Prostate gland (tissue), 2 donors: ENCODE results near the gene CNDP2.

Source experiments
- POLR2A ChIP-seq: fragments of 450-650 bp; IDR thresholded peaks from one replicate; pipeline ENCODE4 v1.6.1; 2016; ENCODE audit warnings: antibody characterized with exemption, mild to moderate bottlenecking
- POLR2AphosphoS5 ChIP-seq: sonication (generic); formaldehyde crosslinking; IDR thresholded peaks from one replicate; pipeline ENCODE4 v1.6.1; 2017; ENCODE audit warnings: antibody characterized with exemption
- TF ChIP-seq, protein P1 (sequence below), 4 experiments: fragments of 200-600 bp in 2 of 4; fragments of 450-650 bp in 2 of 4; sonication (generic) in 2 of 4; IDR thresholded peaks; 1 replicate in 3 of 4; 2 replicates in 1 of 4; pipeline ENCODE4 v1.5.1; 2016 to 2019; ENCODE audit warnings: antibody characterized with exemption in 4 of 4, mild to moderate bottlenecking in 2 of 4, moderate library complexity in 2 of 4

DNA sequence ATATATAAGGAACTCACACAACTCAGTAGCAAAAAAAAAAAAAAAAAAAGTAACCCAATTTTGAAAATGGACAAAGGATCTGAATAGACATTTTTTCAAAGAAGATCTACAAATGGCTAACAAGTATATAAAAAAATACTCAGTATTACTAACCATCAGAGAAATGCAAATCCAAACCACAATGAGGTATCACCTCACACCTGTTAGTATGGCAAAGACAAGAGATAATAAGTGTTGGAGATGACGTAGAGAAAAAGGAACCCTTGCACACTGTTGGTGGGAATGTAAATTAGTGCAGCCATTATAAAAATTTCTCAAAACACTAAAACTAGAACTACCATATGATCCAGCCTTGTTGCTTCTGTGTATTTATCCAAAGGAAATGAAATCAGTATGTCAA lies 32.3 kb downstream of the CNDP2 start:
- TF ChIP-seq, protein P1, sequence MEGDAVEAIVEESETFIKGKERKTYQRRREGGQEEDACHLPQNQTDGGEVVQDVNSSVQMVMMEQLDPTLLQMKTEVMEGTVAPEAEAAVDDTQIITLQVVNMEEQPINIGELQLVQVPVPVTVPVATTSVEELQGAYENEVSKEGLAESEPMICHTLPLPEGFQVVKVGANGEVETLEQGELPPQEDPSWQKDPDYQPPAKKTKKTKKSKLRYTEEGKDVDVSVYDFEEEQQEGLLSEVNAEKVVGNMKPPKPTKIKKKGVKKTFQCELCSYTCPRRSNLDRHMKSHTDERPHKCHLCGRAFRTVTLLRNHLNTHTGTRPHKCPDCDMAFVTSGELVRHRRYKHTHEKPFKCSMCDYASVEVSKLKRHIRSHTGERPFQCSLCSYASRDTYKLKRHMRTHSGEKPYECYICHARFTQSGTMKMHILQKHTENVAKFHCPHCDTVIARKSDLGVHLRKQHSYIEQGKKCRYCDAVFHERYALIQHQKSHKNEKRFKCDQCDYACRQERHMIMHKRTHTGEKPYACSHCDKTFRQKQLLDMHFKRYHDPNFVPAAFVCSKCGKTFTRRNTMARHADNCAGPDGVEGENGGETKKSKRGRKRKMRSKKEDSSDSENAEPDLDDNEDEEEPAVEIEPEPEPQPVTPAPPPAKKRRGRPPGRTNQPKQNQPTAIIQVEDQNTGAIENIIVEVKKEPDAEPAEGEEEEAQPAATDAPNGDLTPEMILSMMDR (IDR thresholded peaks at IDR 0.05), result no peak
- TF ChIP-seq POLR2A (no peak), POLR2AphosphoS5 (no peak)
